Adrenal gland (tissue), 12 donors: ENCODE data around the gene ACAP3. TPM values are rescaled to one million over a fixed set of nuclear protein-coding genes. Genes with fewer than 3 reads are reported as not detected.

ENCODE experiments used
- DNase-seq, 7 donors: peaks; one replicate each; pipeline ENCODE4 v3.0.0-alpha.2; 2019 to 2020
- H3K27ac ChIP-seq, 5 donors: fragments of 200-600 bp; sonication (generic) in 4 of 5; 1 replicate in 3 of 5; 2 replicates in 2 of 5; pipeline versions ENCODE4 v1.5.1 to v1.8.0; 2016 to 2020; ENCODE audit warnings: mild to moderate bottlenecking in 1 of 5
- H3K27me3 ChIP-seq: fragments of 200-600 bp; 2 replicates; pipeline ENCODE4 v1.8.0; 2021
- H3K36me3 ChIP-seq, 2 donors: fragments of 200-600 bp; replicated peaks in 1 of 2; 1 replicate in 1 of 2; 2 replicates in 1 of 2; pipeline versions ENCODE4 v1.5.1 to v1.8.0; 2018 to 2022
- H3K4me1 ChIP-seq, 2 donors: fragments of 200-600 bp; replicated peaks in 1 of 2; 1 replicate in 1 of 2; 2 replicates in 1 of 2; pipeline versions ENCODE4 v1.5.1 to v1.8.0; 2018 to 2021
- H3K4me3 ChIP-seq, 4 donors: fragments of 200-600 bp; sonication (generic) in 3 of 4; one replicate each; pipeline ENCODE4 v1.5.1; 2016 to 2018
- H3K9me3 ChIP-seq, 3 donors: fragments of 200-600 bp; sonication (generic) in 1 of 3; replicated peaks in 1 of 3; 1 replicate in 2 of 3; 2 replicates in 1 of 3; pipeline versions ENCODE4 v1.5.1 to v1.8.0; 2016 to 2021
- CTCF ChIP-seq, 6 experiments: fragments of 450-650 bp in 4 of 6; fragments of 200-600 bp in 2 of 6; sonication (generic) in 1 of 6; IDR thresholded peaks; 1 replicate in 5 of 6; 2 replicates in 1 of 6; pipeline versions ENCODE4 v1.5.1 to v1.8.0; 2016 to 2021; ENCODE audit warnings: antibody characterized with exemption in 6 of 6, mild to moderate bottlenecking in 2 of 6, moderate library complexity in 1 of 6
- POLR2A ChIP-seq, 2 donors: fragments of 450-650 bp; IDR thresholded peaks; one replicate each; pipeline ENCODE4 v1.6.1; 2017; ENCODE audit warnings: antibody characterized with exemption in 2 of 2, mild to moderate bottlenecking in 2 of 2, moderate library complexity in 1 of 2
- WGBS, 4 donors: extraction: QIAGEN DNeasy Blood & Tissue Kit in 2 of 4; methylation state at CpG; one replicate each; pipeline versions ENCODE4 v1.1.5 to v1.1.7; 2013 to 2017; 5-methylcytosine and 5-hydroxymethylcytosine counted together
- intact Hi-C, 2 donors: fragments of 100-400 bp; cut with DNase I; formaldehyde crosslinking; loops; one replicate each; pipeline versions ENCODE4 v1.14.1 to v1.15.0; 2022 to 2023
- polyA plus RNA-seq, 3 donors: library from polyadenylated mRNA; stranded (reverse); fragments of 200-250 nt in 2 of 3; fragments of 350-450 nt in 1 of 3; fragmentation: Illumina TruSeq in 1 of 3; extraction: RNeasy Lipid Tissue Mini Kit (QIAGEN cat#74804) in 1 of 3; gene quantifications; one replicate each; pipeline ENCODE4 v1.2.3, GENCODE V29; 2013 to 2014
- total RNA-seq, 9 donors: library from RNA; depleted of rRNA in 4 of 9; stranded (reverse); fragments of >200 nt in 4 of 9; fragments of 120-200 nt in 1 of 9; fragmentation: NEBNext Ultra II Directional in 1 of 9; extraction: Animal tissue kit (Norgen Biotek cat#: 25700) in 1 of 9; gene quantifications; one replicate each; pipeline versions ENCODE4 v1.1.0 to v1.2.4, GENCODE V29; 2013 to 2023
- donor health status: healthy with polysubstance abuse.
- donor health status: Bipolar disorder and iron deficiency.
- donor health status: DM: yes; HTN: yes; CAD: no.
- donor health status: DM: no; HTN: no; CAD: no.
- donor health status: DM: no; HTN: no; CAD: no.
- donor health status: DM: yes; HTN: yes; CAD: no.

Gene ACAP3
- total and polyA plus RNA-seq, 12 donors = 5.0 to 385 (median 40.8) TPM

GRCh38 chr1:1334835-1335234, 27.1 kb upstream of the ACAP3 start:
- Histone ChIP-seq H3K27me3 (no peaks in the 10 kb centered on the region), H3K36me3 (peaks cover 0 to 19% of the 10 kb centered on the region in 2 donors)

GRCh38 chr1:1333551-1334241, 26.0 kb upstream of the ACAP3 start:
- WGBS, 4 donors = 62 to 72% (median 67%) methylated on average over 10 to 36 of the region's 36 CpGs; no CpG with 5 or more reads in 1 of the 4 donors
- Histone ChIP-seq H3K9me3 (no peaks in the 10 kb centered on the region), H3K4me3 (no peak overlapping the region), H3K27ac (no peak overlapping the region), H3K4me1 (peaks cover 0 to 12% of the 10 kb centered on the region in 2 donors), H3K27me3 (no peaks in the 10 kb centered on the region), H3K36me3 (peaks cover 0 to 9% of the 10 kb centered on the region in 2 donors)
- peak in 1 of 6 experiments; percentile 13 for TF ChIP-seq CTCF (IDR thresholded peaks at IDR 0.05)
- TF ChIP-seq POLR2A (IDR thresholded peaks at IDR 0.05) = no peak
- intact Hi-C loops = no loop called here
- peak in 1 of 7 donors; percentile 50 for DNase-seq

More at GRCh38 chr1:1334835-1335234, 27.1 kb upstream of the ACAP3 start:
- TF ChIP-seq POLR2A (IDR thresholded peaks at IDR 0.05) (no peak), CTCF (IDR thresholded peaks at IDR 0.05) (no peak)
- no peak for DNase-seq
- Histone ChIP-seq H3K9me3 (no peaks in the 10 kb centered on the region), H3K4me1 (peaks cover 0 to 12% of the 10 kb centered on the region in 2 donors), H3K27ac (no peak overlapping the region), H3K4me3 (no peak overlapping the region)
- intact Hi-C loops = no loop called here
- WGBS, 4 donors = 30 to 66% (median 65%) methylated on average over 2 to 11 of the region's 11 CpGs; no CpG with 5 or more reads in 1 of the 4 donors

- H3K4me1 ChIP-seq = peaks cover 0 to 12% of the 10 kb centered on the region in 2 donors
- DNase-seq = peak in 1 of 7 donors; percentile 48
- 64 to 74% (median 66%) methylated on average over 7 to 48 of the region's 48 CpGs for WGBS, 4 donors
These were observed 25.2 kb upstream of the ACAP3 start for GRCh38 chr1:1332774-1333480.

More at GRCh38 chr1:1332774-1333480, 25.2 kb upstream of the ACAP3 start:
- Histone ChIP-seq H3K27me3 (no peaks in the 10 kb centered on the region), H3K36me3 (peaks cover 0 to 8% of the 10 kb centered on the region in 2 donors), H3K9me3 (no peaks in the 10 kb centered on the region), H3K27ac (no peak overlapping the region), H3K4me3 (no peak overlapping the region)
- intact Hi-C loops = no loop called here
- TF ChIP-seq CTCF (IDR thresholded peaks at IDR 0.05) (no peak), POLR2A (IDR thresholded peaks at IDR 0.05) (no peak)
